Mesenchymal stem cell (in vitro differentiated cells and primary cell): Measurements from ENCODE around the gene PNPO.

Source experiments
- DNase-seq: peaks from one replicate; pipeline ENCODE4 v3.0.0-alpha.2; 2013
- H2AFZ ChIP-seq: one replicate; pipeline ENCODE4 v1.6.1; 2013; ENCODE audit warnings: low read depth, mild to moderate bottlenecking, control low read depth, inconsistent platforms, low read length, moderate library complexity
- H2AK5ac ChIP-seq: 2 replicates; pipeline ENCODE4 v1.6.1; 2013; ENCODE audit warnings: low read length, moderate library complexity, mild to moderate bottlenecking, inconsistent platforms; ENCODE audit not compliant: severe bottlenecking
- H2BK120ac ChIP-seq: one replicate; pipeline ENCODE4 v1.6.1; 2013; ENCODE audit warnings: low read depth, mild to moderate bottlenecking, inconsistent platforms, low read length, moderate library complexity
- H2BK12ac ChIP-seq, 2 experiments: one replicate each; pipeline ENCODE4 v1.6.1; 2013; ENCODE audit warnings: inconsistent platforms in 2 of 2, low read length in 2 of 2, mild to moderate bottlenecking in 2 of 2, moderate library complexity in 2 of 2, control low read depth in 1 of 2
- H2BK15ac ChIP-seq: one replicate; pipeline ENCODE4 v1.6.1; 2013; ENCODE audit warnings: mild to moderate bottlenecking, low read depth, inconsistent platforms; ENCODE audit not compliant: poor library complexity, severe bottlenecking
- H2BK5ac ChIP-seq: 2 replicates; pipeline ENCODE4 v1.6.1; 2013; ENCODE audit warnings: low read depth, mild to moderate bottlenecking, low read length, control low read depth, inconsistent platforms; ENCODE audit not compliant: poor library complexity, severe bottlenecking
- H3K14ac ChIP-seq, 2 experiments: one replicate each; pipeline ENCODE4 v1.6.1; 2013; ENCODE audit warnings: inconsistent platforms in 2 of 2, low read length in 2 of 2, control low read depth in 1 of 2, mild to moderate bottlenecking in 1 of 2, moderate library complexity in 1 of 2
- H3K18ac ChIP-seq, 2 experiments: one replicate each; pipeline ENCODE4 v1.6.1; 2013; ENCODE audit warnings: inconsistent platforms in 2 of 2, low read length in 2 of 2, control low read depth in 1 of 2, low read depth in 1 of 2, mild to moderate bottlenecking in 1 of 2
- H3K23ac ChIP-seq, 2 experiments: one replicate each; pipeline ENCODE4 v1.6.1; 2013; ENCODE audit warnings: inconsistent platforms in 2 of 2, low read length in 2 of 2, mild to moderate bottlenecking in 2 of 2, moderate library complexity in 2 of 2, control low read depth in 1 of 2
- H3K27ac ChIP-seq: 2 replicates; pipeline ENCODE4 v1.5.1; 2013; ENCODE audit warnings: mild to moderate bottlenecking, moderate library complexity, low read length, control low read depth, inconsistent platforms; ENCODE audit not compliant: poor library complexity, severe bottlenecking
- H3K27me3 ChIP-seq, 2 experiments: 2 replicates each; pipeline versions ENCODE4 v1.6.1 to v1.7.0; 2013; ENCODE audit warnings: low read length in 2 of 2, mild to moderate bottlenecking in 2 of 2, moderate library complexity in 2 of 2, control low read depth in 1 of 2, inconsistent platforms in 1 of 2; ENCODE audit not compliant: control insufficient read depth in 1 of 2, insufficient read depth in 1 of 2
- H3K36me3 ChIP-seq, 2 experiments: 2 replicates each; pipeline versions ENCODE4 v1.6.1 to v1.7.0; 2013; ENCODE audit warnings: low read length in 2 of 2, control low read depth in 1 of 2, inconsistent platforms in 1 of 2, low read depth in 1 of 2, mild to moderate bottlenecking in 1 of 2; ENCODE audit not compliant: insufficient read depth in 2 of 2, control insufficient read depth in 1 of 2
- H3K4ac ChIP-seq, 2 experiments: one replicate each; pipeline ENCODE4 v1.6.1; 2013; ENCODE audit warnings: inconsistent platforms in 2 of 2, low read length in 2 of 2, mild to moderate bottlenecking in 2 of 2, moderate library complexity in 2 of 2, control low read depth in 1 of 2, low read depth in 1 of 2
- H3K4me1 ChIP-seq: 2 replicates; pipeline ENCODE4 v1.6.1; 2013; ENCODE audit warnings: low read depth, low read length, control low read depth; ENCODE audit not compliant: control insufficient read depth, insufficient read depth
- H3K4me2 ChIP-seq: 2 replicates; pipeline ENCODE4 v1.6.1; 2013; ENCODE audit warnings: low read length, mild to moderate bottlenecking, inconsistent platforms; ENCODE audit not compliant: poor library complexity, severe bottlenecking
- H3K4me3 ChIP-seq, 2 experiments: 2 replicates each; pipeline versions ENCODE4 v1.5.1 to v1.7.0; 2013; ENCODE audit warnings: low read length in 2 of 2, mild to moderate bottlenecking in 2 of 2, control low read depth in 1 of 2, low read depth in 1 of 2; ENCODE audit not compliant: insufficient read depth in 1 of 2
- H3K79me1 ChIP-seq: replicated peaks from 2 replicates; pipeline ENCODE4 v1.6.1; 2013; ENCODE audit warnings: mild to moderate bottlenecking, control low read depth, low read length, inconsistent platforms; ENCODE audit not compliant: poor library complexity, severe bottlenecking
- H3K9ac ChIP-seq: 2 replicates; pipeline ENCODE4 v1.7.0; 2013; ENCODE audit warnings: mild to moderate bottlenecking, low read length, moderate library complexity
- H3K9me3 ChIP-seq: 2 replicates; pipeline ENCODE4 v1.7.0; 2013; ENCODE audit warnings: mild to moderate bottlenecking, low read length; ENCODE audit not compliant: control insufficient read depth
- H4K8ac ChIP-seq: one replicate; pipeline ENCODE4 v1.6.1; 2013; ENCODE audit warnings: inconsistent platforms, mild to moderate bottlenecking, low read length, moderate library complexity
- H4K91ac ChIP-seq: one replicate; pipeline ENCODE4 v1.6.1; 2013; ENCODE audit warnings: mild to moderate bottlenecking, low read length, inconsistent platforms
- WGBS: methylation state at CpG from one replicate; pipeline ENCODE4 v1.1.7; 2013; ENCODE audit warnings: mixed read lengths; 5-methylcytosine and 5-hydroxymethylcytosine counted together

PNPO gene

GRCh38 chr17:47975189-47975822, 33.9 kb downstream of the PNPO start:
- H3K18ac ChIP-seq: no peak overlapping the region
- H4K8ac ChIP-seq: no peak overlapping the region
- H3K9me3 ChIP-seq: no peaks in the 10 kb centered on the region
- H2BK12ac ChIP-seq: no peak overlapping the region
- no peak overlapping the region for H2BK120ac ChIP-seq
- H3K4me1 ChIP-seq: peaks cover 5% of the 10 kb centered on the region
- no peaks in the 10 kb centered on the region for H3K27me3 ChIP-seq
- no peak overlapping the region for H3K23ac ChIP-seq
- no peak overlapping the region for H3K4me2 ChIP-seq
- 86% methylated on average over 14 of the region's 15 CpGs for whole genome bisulfite sequencing
- H2BK15ac ChIP-seq: no peak overlapping the region
- peaks cover 46 to 67% of the 10 kb centered on the region in 2 experiments for H3K36me3 ChIP-seq
- no peak overlapping the region for H2AFZ ChIP-seq
- H3K27ac ChIP-seq: no peak overlapping the region
- H2AK5ac ChIP-seq: no peak overlapping the region
- H2BK5ac ChIP-seq: no peak overlapping the region
- H4K91ac ChIP-seq: no peak overlapping the region
- H3K14ac ChIP-seq: no peak overlapping the region
- no peak overlapping the region for H3K4ac ChIP-seq
- H3K4me3 ChIP-seq: no peak overlapping the region
- H3K79me1 ChIP-seq: peaks cover 21% of the 10 kb centered on the region
- DNase-seq: no peak
- no peak overlapping the region for H3K9ac ChIP-seq

- Histone ChIP-seq H4K91ac (no peak overlapping the region), H3K9ac (no peak overlapping the region), H3K27me3 (no peaks in the 10 kb centered on the region), H3K36me3 (peaks cover 51 to 72% of the 10 kb centered on the region in 2 experiments), H2BK12ac (no peak overlapping the region), H2BK120ac (no peak overlapping the region), H3K9me3 (no peaks in the 10 kb centered on the region), H3K27ac (no peak overlapping the region), H3K23ac (no peak overlapping the region), H3K4ac (no peak overlapping the region), H4K8ac (no peak overlapping the region), H3K14ac (no peak overlapping the region), H3K4me2 (no peak overlapping the region), H2AK5ac (no peak overlapping the region), H2AFZ (no peak overlapping the region), H3K4me1 (peaks cover 5% of the 10 kb centered on the region), H3K18ac (no peak overlapping the region), H2BK5ac (no peak overlapping the region), H2BK15ac (no peak overlapping the region), H3K79me1 (peaks cover 21% of the 10 kb centered on the region), H3K4me3 (no peak overlapping the region)
- WGBS: 95% methylated on average over 7 of the region's 10 CpGs
- DNase-seq: no peak
Measured at GRCh38 chr17:47975823-47976205, 34.4 kb downstream of the PNPO start.

GRCh38 chr17:47978324-47978723, 37.0 kb downstream of the PNPO start:
- no peak overlapping the region for H3K23ac ChIP-seq
- H3K14ac ChIP-seq: no peak overlapping the region
- no peak overlapping the region for H2BK15ac ChIP-seq
- peak; percentile 63 for DNase-seq
- H2BK5ac ChIP-seq: no peak overlapping the region
- H3K4me3 ChIP-seq: no peak overlapping the region
- H2AFZ ChIP-seq: no peak overlapping the region
- H2BK120ac ChIP-seq: no peak overlapping the region
- WGBS: 19% methylated on average over 3 of the region's 7 CpGs
- peaks cover 76 to 92% of the 10 kb centered on the region in 2 experiments for H3K36me3 ChIP-seq
- H2BK12ac ChIP-seq: no peak overlapping the region
- H4K91ac ChIP-seq: no peak overlapping the region
- H2AK5ac ChIP-seq: no peak overlapping the region
- no peak overlapping the region for H3K9ac ChIP-seq
- H3K79me1 ChIP-seq: peaks cover 12% of the 10 kb centered on the region
- H3K27me3 ChIP-seq: no peaks in the 10 kb centered on the region
- no peaks in the 10 kb centered on the region for H3K9me3 ChIP-seq
- no peaks in the 10 kb centered on the region for H3K4me1 ChIP-seq
- H3K18ac ChIP-seq: no peak overlapping the region
- H3K4ac ChIP-seq: no peak overlapping the region
- no peak overlapping the region for H3K27ac ChIP-seq
- no peak overlapping the region for H4K8ac ChIP-seq
- H3K4me2 ChIP-seq: no peak overlapping the region

GRCh38 chr17:47980541-47980940, 39.2 kb downstream of the PNPO start:
- H3K4ac ChIP-seq: no peak overlapping the region
- no peaks in the 10 kb centered on the region for H3K4me1 ChIP-seq
- H3K9ac ChIP-seq: no peak overlapping the region
- DNase-seq: no peak
- H4K8ac ChIP-seq: no peak overlapping the region
- no peak overlapping the region for H3K18ac ChIP-seq
- no peak overlapping the region for H2BK120ac ChIP-seq
- no peak overlapping the region for H4K91ac ChIP-seq
- no peak overlapping the region for H2AK5ac ChIP-seq
- H2BK12ac ChIP-seq: no peak overlapping the region
- no peak overlapping the region for H2AFZ ChIP-seq
- no peak overlapping the region for H2BK5ac ChIP-seq
- H3K23ac ChIP-seq: no peak overlapping the region
- no peaks in the 10 kb centered on the region for H3K27me3 ChIP-seq
- no peak overlapping the region for H3K4me3 ChIP-seq
- no peak overlapping the region for H3K14ac ChIP-seq
- H3K4me2 ChIP-seq: no peak overlapping the region
- no peak overlapping the region for H2BK15ac ChIP-seq
- H3K27ac ChIP-seq: no peak overlapping the region
- peaks cover 69 to 73% of the 10 kb centered on the region in 2 experiments for H3K36me3 ChIP-seq
- peaks cover 12% of the 10 kb centered on the region for H3K79me1 ChIP-seq
- H3K9me3 ChIP-seq: no peaks in the 10 kb centered on the region
